ENCODE data around the gene BEST4. TPM values are rescaled to one million over a fixed set of nuclear protein-coding genes. Genes with fewer than 3 reads are reported as not detected.

The BEST4 gene
- total and polyA plus RNA-seq, 2 of the 13 experiments (the other 11 are each of a cell fraction or from before 2014, with no cell fraction given): 0.77 to 1.4 TPM

GRCh38 chr1:44819608-44820327 lies 31.8 kb upstream of the BEST4 start (continued):
- TF ChIP-seq MXI1 (IDR thresholded peaks at IDR 0.05; ENCODE audit: borderline replicate concordance, low read depth, low read length) (peak; percentile 43; the same call in 1 of the 3 replicates), AKAP8 (CRISPR knock-in tag; IDR thresholded peaks at IDR 0.05) (0 out of 2 replicates have a peak, but pooled peaks have one; percentile 79), ZSCAN5A (CRISPR knock-in tag; IDR thresholded peaks at IDR 0.05; ENCODE audit: borderline replicate concordance) (no peak), SMARCE1 (IDR thresholded peaks at IDR 0.05; ENCODE audit: borderline replicate concordance) (no peak), ZNF646 (CRISPR knock-in tag; IDR thresholded peaks at IDR 0.05) (no peak), SP4 (CRISPR knock-in tag; IDR thresholded peaks at IDR 0.05) (peak; percentile 36; the same call in 1 of the 2 replicates), ZNF572 (CRISPR knock-in tag; IDR thresholded peaks at IDR 0.05) (no peak), ZNF558 (CRISPR knock-in tag; IDR thresholded peaks at IDR 0.05; ENCODE audit: borderline replicate concordance) (no peak; the same call in 1 of the 2 replicates), ZNF616 (CRISPR knock-in tag; IDR thresholded peaks at IDR 0.05; ENCODE audit: low read depth) (no peak), ZKSCAN8 (CRISPR knock-in tag; IDR thresholded peaks at IDR 0.05; ENCODE audit: borderline replicate concordance) (0 out of 2 replicates have a peak, but pooled peaks have one; percentile 55), HOXA3 (CRISPR knock-in tag; IDR thresholded peaks at IDR 0.05) (peak; percentile 9; the same call in 1 of the 2 replicates), ZNF839 (CRISPR knock-in tag; IDR thresholded peaks at IDR 0.05; ENCODE audit: borderline replicate concordance) (no peak), POGK (CRISPR knock-in tag; conservative IDR thresholded peaks at IDR 0.05) (peak; percentile 88), SIN3B (IDR thresholded peaks at IDR 0.05; ENCODE audit: low read length) (peak; percentile 49; the same call in 1 of the 2 replicates), ZNF484 (CRISPR knock-in tag; IDR thresholded peaks at IDR 0.05; ENCODE audit: borderline replicate concordance, low read depth) (no peak), IKZF5 (CRISPR knock-in tag; IDR thresholded peaks at IDR 0.05) (peak; percentile 88), JDP2 (CRISPR knock-in tag; IDR thresholded peaks at IDR 0.05; ENCODE audit: borderline replicate concordance) (no peak)

Measured in HepG2 (cell line).